Activated CD4-positive, alpha-beta T cell treated with anti-CD3 and anti-CD28 coated beads, Interleukin-2, amount 10 ng/mL, durations not matched to agents 24 days and 14 days (primary cell): ENCODE measurements around the gene USP48. TPM values are rescaled to one million over a fixed set of nuclear protein-coding genes. Genes with fewer than 3 reads are reported as not detected.
A peak's percentile ranks its signal among the peaks of the same experiment; 100 is the strongest.
"Not testable (repeated sequence)": the region's sequence is repeated elsewhere in the genome, so short reads cannot be mapped to it uniquely, and the experiment has no call there.

ENCODE experiments used
- DNase-seq: peaks from one replicate; pipeline ENCODE4 v3.0.0; 2022
- H3K27ac Mint-ChIP-seq: one replicate; pipeline ENCODE4 v1.8.0; 2022; ENCODE audit warnings: mild to moderate bottlenecking, mixed read lengths
- H3K27me3 Mint-ChIP-seq: one replicate; pipeline ENCODE4 v1.8.0; 2022; ENCODE audit warnings: mixed read lengths
- H3K36me3 Mint-ChIP-seq: one replicate; pipeline ENCODE4 v1.8.0; 2022; ENCODE audit warnings: low read depth, mild to moderate bottlenecking, mixed read lengths
- H3K4me1 Mint-ChIP-seq: one replicate; pipeline ENCODE4 v1.8.0; 2021; ENCODE audit warnings: mixed read lengths
- H3K4me3 Mint-ChIP-seq: one replicate; pipeline ENCODE4 v1.8.0; 2022; ENCODE audit warnings: mild to moderate bottlenecking, moderate library complexity, mixed read lengths
- H3K9me3 Mint-ChIP-seq: one replicate; pipeline ENCODE4 v1.8.0; 2021; ENCODE audit warnings: mixed read lengths
- intact Hi-C: fragments of 100-400 bp; cut with micrococcal nuclease; formaldehyde crosslinking; loops from one replicate; pipeline ENCODE4 v1.15.1; 2023
- total RNA-seq: library from RNA; stranded (reverse); gene quantifications from 2 replicates; pipeline ENCODE4 v1.2.3, GENCODE V29; 2022

USP48 gene
- total RNA-seq, 1 donor from 2014 or later = 92.7 TPM

GRCh38 chr1:21775550-21775914 is 7.4 kb downstream of the USP48 start:
- no peak overlapping the region for H3K4me3 Mint-ChIP-seq
- H3K4me1 Mint-ChIP-seq = peaks cover 39% of the 10 kb centered on the region
- peaks cover 26% of the 10 kb centered on the region for H3K36me3 Mint-ChIP-seq
- no peak for DNase-seq
- intact Hi-C loops = no loop called here
- peak overlapping the region; percentile 77 for H3K27ac Mint-ChIP-seq
- H3K27me3 Mint-ChIP-seq = no peaks in the 10 kb centered on the region
- H3K9me3 Mint-ChIP-seq = no peaks in the 10 kb centered on the region

GRCh38 chr1:21774835-21775549 is 8.0 kb downstream of the USP48 start:
- Mint-ChIP-seq H3K27ac (no peak overlapping the region), H3K36me3 (peaks cover 25% of the 10 kb centered on the region)
- intact Hi-C loops = no loop called here

GRCh38 chr1:21773585-21773984 is 9.4 kb downstream of the USP48 start:
- H3K27me3 Mint-ChIP-seq = no peaks in the 10 kb centered on the region
- H3K36me3 Mint-ChIP-seq = peaks cover 26% of the 10 kb centered on the region
- H3K4me3 Mint-ChIP-seq = peak overlapping the region; percentile 32
- H3K9me3 Mint-ChIP-seq = no peaks in the 10 kb centered on the region
- peaks cover 40% of the 10 kb centered on the region for H3K4me1 Mint-ChIP-seq
- no peak for DNase-seq
- peak overlapping the region; percentile 56 for H3K27ac Mint-ChIP-seq
- intact Hi-C loops = no loop called here

More at GRCh38 chr1:21774835-21775549, 8.0 kb downstream of the USP48 start:
- no peak for DNase-seq
- H3K27me3 Mint-ChIP-seq = no peaks in the 10 kb centered on the region
- H3K4me1 Mint-ChIP-seq = peaks cover 38% of the 10 kb centered on the region
- no peaks in the 10 kb centered on the region for H3K9me3 Mint-ChIP-seq
- H3K4me3 Mint-ChIP-seq = no peak overlapping the region

GRCh38 chr1:21771672-21772071 is 11.3 kb downstream of the USP48 start:
- Mint-ChIP-seq H3K36me3 (peaks cover 21% of the 10 kb centered on the region), H3K4me1 (peaks cover 35% of the 10 kb centered on the region)
- H3K4me3 Mint-ChIP-seq, H3K27ac Mint-ChIP-seq, intact Hi-C loops, H3K9me3 Mint-ChIP-seq, H3K27me3 Mint-ChIP-seq, DNase-seq: not testable (repeated sequence)

- H3K27me3 Mint-ChIP-seq, H3K4me3 Mint-ChIP-seq, H3K27ac Mint-ChIP-seq, DNase-seq, H3K9me3 Mint-ChIP-seq, intact Hi-C loops: not testable (repeated sequence)
- Mint-ChIP-seq H3K4me1 (peaks cover 38% of the 10 kb centered on the region), H3K36me3 (peaks cover 16% of the 10 kb centered on the region)
These were observed 12.3 kb downstream of the USP48 start for GRCh38 chr1:21770602-21771001.

GRCh38 chr1:21770201-21770600 is 12.7 kb downstream of the USP48 start:
- peak overlapping the region; percentile 44 for H3K27ac Mint-ChIP-seq

GRCh38 chr1:21767106-21767505 is 15.8 kb downstream of the USP48 start:
- H3K4me1 Mint-ChIP-seq = peaks cover 38% of the 10 kb centered on the region

More at GRCh38 chr1:21770201-21770600, 12.7 kb downstream of the USP48 start:
- intact Hi-C loops = no loop called here
- DNase-seq = no peak
- H3K4me3 Mint-ChIP-seq = no peak overlapping the region
- peaks cover 36% of the 10 kb centered on the region for H3K4me1 Mint-ChIP-seq
- H3K27me3 Mint-ChIP-seq = no peaks in the 10 kb centered on the region
- H3K9me3 Mint-ChIP-seq = no peaks in the 10 kb centered on the region
- H3K36me3 Mint-ChIP-seq = peaks cover 16% of the 10 kb centered on the region

GRCh38 chr1:21766210-21766609 is 16.7 kb downstream of the USP48 start:
- peaks cover 38% of the 10 kb centered on the region for H3K4me1 Mint-ChIP-seq
- peak overlapping the region; percentile 63 for H3K27ac Mint-ChIP-seq
- no peaks in the 10 kb centered on the region for H3K27me3 Mint-ChIP-seq
- peaks cover 13% of the 10 kb centered on the region for H3K36me3 Mint-ChIP-seq
- no peaks in the 10 kb centered on the region for H3K9me3 Mint-ChIP-seq
- H3K4me3 Mint-ChIP-seq = no peak overlapping the region
- no peak for DNase-seq
- intact Hi-C loops = loop anchor here (1.0 kb wide), 1 partner anchor 13 kb away; no protein-coding TSS in a partner anchor

More at GRCh38 chr1:21767106-21767505, 15.8 kb downstream of the USP48 start:
- intact Hi-C loops, H3K4me3 Mint-ChIP-seq, DNase-seq, H3K27me3 Mint-ChIP-seq, H3K9me3 Mint-ChIP-seq: not testable (repeated sequence)
- peaks cover 13% of the 10 kb centered on the region for H3K36me3 Mint-ChIP-seq
- H3K27ac Mint-ChIP-seq = peak overlapping the region; percentile 74

- Mint-ChIP-seq H3K27me3 (no peaks in the 10 kb centered on the region), H3K27ac (no peak overlapping the region), H3K9me3 (no peaks in the 10 kb centered on the region), H3K36me3 (peaks cover 9% of the 10 kb centered on the region), H3K4me1 (peaks cover 36% of the 10 kb centered on the region), H3K4me3 (no peak overlapping the region)
- DNase-seq = no peak
- intact Hi-C loops = no loop called here
These were observed 18.1 kb downstream of the USP48 start for GRCh38 chr1:21764615-21765423.

GRCh38 chr1:21763694-21764419 is 19.1 kb downstream of the USP48 start:
- intact Hi-C loops = no loop called here
- Mint-ChIP-seq H3K27ac (no peak overlapping the region), H3K27me3 (no peaks in the 10 kb centered on the region), H3K4me1 (peaks cover 38% of the 10 kb centered on the region), H3K36me3 (peaks cover 5% of the 10 kb centered on the region), H3K4me3 (no peak overlapping the region), H3K9me3 (no peaks in the 10 kb centered on the region)
- DNase-seq = no peak

GRCh38 chr1:21763236-21763635 is 19.7 kb downstream of the USP48 start:
- Mint-ChIP-seq H3K27ac (no peak overlapping the region), H3K9me3 (no peaks in the 10 kb centered on the region), H3K27me3 (no peaks in the 10 kb centered on the region), H3K36me3 (no peaks in the 10 kb centered on the region), H3K4me1 (peaks cover 34% of the 10 kb centered on the region), H3K4me3 (no peak overlapping the region)
- DNase-seq = no peak
- intact Hi-C loops = no loop called here

GRCh38 chr1:21762022-21762404 is 20.9 kb downstream of the USP48 start:
- intact Hi-C loops = no loop called here
- Mint-ChIP-seq H3K4me3 (no peak overlapping the region), H3K27ac (no peak overlapping the region)

GRCh38 chr1:21761052-21761451 is 21.9 kb downstream of the USP48 start:
- H3K9me3 Mint-ChIP-seq = no peaks in the 10 kb centered on the region
- peaks cover 6% of the 10 kb centered on the region for H3K36me3 Mint-ChIP-seq
- H3K4me3 Mint-ChIP-seq = no peak overlapping the region
- DNase-seq = no peak
- no peaks in the 10 kb centered on the region for H3K27me3 Mint-ChIP-seq
- H3K4me1 Mint-ChIP-seq = peaks cover 30% of the 10 kb centered on the region
- intact Hi-C loops = no loop called here
- H3K27ac Mint-ChIP-seq = no peak overlapping the region

More at GRCh38 chr1:21762022-21762404, 20.9 kb downstream of the USP48 start:
- DNase-seq = no peak
- H3K9me3 Mint-ChIP-seq = no peaks in the 10 kb centered on the region
- H3K36me3 Mint-ChIP-seq = peaks cover 2% of the 10 kb centered on the region
- peaks cover 35% of the 10 kb centered on the region for H3K4me1 Mint-ChIP-seq
- no peaks in the 10 kb centered on the region for H3K27me3 Mint-ChIP-seq

GRCh38 chr1:21759818-21760217 is 23.1 kb downstream of the USP48 start:
- peaks cover 12% of the 10 kb centered on the region for H3K36me3 Mint-ChIP-seq
- H3K27ac Mint-ChIP-seq = peak overlapping the region; percentile 10
- DNase-seq = no peak
- no peak overlapping the region for H3K4me3 Mint-ChIP-seq
- peaks cover 23% of the 10 kb centered on the region for H3K4me1 Mint-ChIP-seq
- H3K27me3 Mint-ChIP-seq = no peaks in the 10 kb centered on the region
- intact Hi-C loops = no loop called here
- H3K9me3 Mint-ChIP-seq = no peaks in the 10 kb centered on the region
